ENCODE data around the gene BGLAP. TPM values are rescaled to one million over a fixed set of nuclear protein-coding genes. Genes with fewer than 3 reads are reported as not detected.

The BGLAP gene
- total RNA-seq, 3 donors from 2014 or later (not counting 1 experiment from before 2014, with no cell fraction given): 0.45 to 1.6 (median 1.1) TPM

DNA sequence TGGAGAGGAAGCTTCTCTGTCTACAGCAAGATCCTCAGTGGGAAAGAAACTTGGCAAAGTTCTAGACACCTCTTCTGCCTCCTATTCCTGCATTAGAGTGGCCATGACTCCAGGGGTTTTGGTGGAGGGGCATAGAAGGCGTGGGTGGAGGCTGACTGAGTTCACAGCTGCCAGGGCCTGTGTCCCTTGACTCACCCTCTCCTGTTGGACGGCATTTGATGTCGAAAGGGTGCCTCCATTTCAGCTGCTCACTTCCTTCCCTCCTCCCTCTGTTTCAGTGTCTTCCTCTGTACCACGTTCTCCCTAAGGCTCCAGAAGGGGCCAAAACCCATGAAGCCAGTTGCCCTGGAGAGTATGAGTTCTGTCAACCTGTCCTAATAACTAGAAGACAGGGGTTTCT is 42.8 kb downstream of the BGLAP start:
- H3K27me3 Mint-ChIP-seq (ENCODE audit: low read depth in 2 of 2): no peaks in the 10 kb centered on the region
- H3K4me3 Mint-ChIP-seq: peak overlapping the region; percentile 13
- no peaks in the 10 kb centered on the region for H3K36me3 Mint-ChIP-seq
- no peak for TF ChIP-seq CTCF (IDR thresholded peaks at IDR 0.05)
- H3K9me3 Mint-ChIP-seq: no peaks in the 10 kb centered on the region
- Histone ChIP-seq H3K27ac (ENCODE audit: low read length) (no peak overlapping the region), H3K4me3 (ENCODE audit: low read length) (no peak overlapping the region), H3K4me1 (ENCODE audit: control insufficient read depth, insufficient read depth, low read length) (peaks cover 25% of the 10 kb centered on the region), H3K9me3 (ENCODE audit: control insufficient read depth, insufficient read depth, low read length) (no peaks in the 10 kb centered on the region), H3K27me3 (ENCODE audit: control insufficient read depth, insufficient read depth, low read length) (no peaks in the 10 kb centered on the region), H3K36me3 (ENCODE audit: control insufficient read depth, insufficient read depth, low read length) (peaks cover 2% of the 10 kb centered on the region)
- no peak for DNase-seq
- no peak overlapping the region for H3K27ac Mint-ChIP-seq
- no peak for ATAC-seq
- intact Hi-C loops (cut with micrococcal nuclease): loop anchor here (5.0 kb wide), 1 partner anchor 443 kb away; the partner anchor contains the start of genes ISG20L2 and METTL25B
- peaks cover 34 to 43% of the 10 kb centered on the region in 2 donors for H3K4me1 Mint-ChIP-seq
- 85% methylated on average over 4 of the region's 4 CpGs for WGBS (ENCODE audit: insufficient coverage)

DNA sequence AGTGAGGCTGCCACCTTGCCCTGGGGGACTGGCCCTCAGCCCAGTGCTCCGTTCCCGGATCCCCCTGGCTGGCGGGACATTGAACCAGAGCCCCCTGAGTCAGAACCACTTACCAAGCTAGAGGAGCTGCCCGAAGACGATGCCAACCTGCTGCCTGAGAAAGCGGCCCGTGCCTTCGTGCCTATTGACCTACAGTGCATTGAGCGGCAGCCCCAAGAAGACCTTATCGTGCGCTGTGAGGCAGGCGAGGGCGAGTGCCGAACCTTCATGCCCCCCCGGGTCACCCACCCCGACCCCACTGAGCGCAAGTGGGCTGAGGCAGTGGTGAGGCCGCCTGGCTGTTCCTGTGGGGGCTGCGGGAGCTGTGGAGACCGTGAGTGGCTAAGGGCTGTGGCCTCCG is 43.5 kb downstream of the BGLAP start:
- Histone ChIP-seq H3K36me3 (ENCODE audit: control insufficient read depth, insufficient read depth, low read length) (peaks cover 2% of the 10 kb centered on the region), H3K4me1 (ENCODE audit: control insufficient read depth, insufficient read depth, low read length) (peaks cover 25% of the 10 kb centered on the region), H3K4me3 (ENCODE audit: low read length) (no peak overlapping the region), H3K27ac (ENCODE audit: low read length) (no peak overlapping the region), H3K27me3 (ENCODE audit: control insufficient read depth, insufficient read depth, low read length) (no peaks in the 10 kb centered on the region), H3K9me3 (ENCODE audit: control insufficient read depth, insufficient read depth, low read length) (no peaks in the 10 kb centered on the region)
- H3K4me3 Mint-ChIP-seq: no peak overlapping the region
- no peak for TF ChIP-seq CTCF (IDR thresholded peaks at IDR 0.05)
- no peak overlapping the region for H3K27ac Mint-ChIP-seq
- H3K36me3 Mint-ChIP-seq: no peaks in the 10 kb centered on the region
- H3K27me3 Mint-ChIP-seq (ENCODE audit: low read depth in 2 of 2): no peaks in the 10 kb centered on the region
- H3K4me1 Mint-ChIP-seq: peaks cover 34 to 41% of the 10 kb centered on the region in 2 donors
- intact Hi-C loops (cut with micrococcal nuclease): no loop called here
- H3K9me3 Mint-ChIP-seq: no peaks in the 10 kb centered on the region
- ATAC-seq (no peak), DNase-seq (no peak)
- 96% methylated on average over 21 of the region's 21 CpGs for WGBS (ENCODE audit: insufficient coverage)

GRCh38 chr1:156286061-156286460 is 44.1 kb downstream of the BGLAP start:
- TF ChIP-seq CTCF (IDR thresholded peaks at IDR 0.05): no peak
- no peak overlapping the region for H3K4me3 ChIP-seq (ENCODE audit: low read length)
- H3K27ac ChIP-seq (ENCODE audit: low read length): no peak overlapping the region
- Mint-ChIP-seq H3K36me3 (no peaks in the 10 kb centered on the region), H3K4me1 (peaks cover 30 to 36% of the 10 kb centered on the region in 2 donors), H3K27ac (no peak overlapping the region), H3K27me3 (ENCODE audit: low read depth in 2 of 2) (no peaks in the 10 kb centered on the region), H3K9me3 (no peaks in the 10 kb centered on the region), H3K4me3 (no peak overlapping the region)
- no peak for DNase-seq
- H3K36me3 ChIP-seq (ENCODE audit: control insufficient read depth, insufficient read depth, low read length): peaks cover 2% of the 10 kb centered on the region
- 97% methylated on average over 7 of the region's 8 CpGs for WGBS (ENCODE audit: insufficient coverage)
- ATAC-seq: no peak
- peaks cover 28% of the 10 kb centered on the region for H3K4me1 ChIP-seq (ENCODE audit: control insufficient read depth, insufficient read depth, low read length)
- intact Hi-C loops (cut with micrococcal nuclease): no loop called here
- H3K27me3 ChIP-seq (ENCODE audit: control insufficient read depth, insufficient read depth, low read length): no peaks in the 10 kb centered on the region
- H3K9me3 ChIP-seq (ENCODE audit: control insufficient read depth, insufficient read depth, low read length): no peaks in the 10 kb centered on the region

GRCh38 chr1:156289857-156290256 is 47.9 kb downstream of the BGLAP start:
- Histone ChIP-seq H3K36me3 (ENCODE audit: control insufficient read depth, insufficient read depth, low read length) (peaks cover 2% of the 10 kb centered on the region), H3K9me3 (ENCODE audit: control insufficient read depth, insufficient read depth, low read length) (no peaks in the 10 kb centered on the region), H3K4me1 (ENCODE audit: control insufficient read depth, insufficient read depth, low read length) (peaks cover 17% of the 10 kb centered on the region), H3K27ac (ENCODE audit: low read length) (no peak overlapping the region), H3K4me3 (ENCODE audit: low read length) (no peak overlapping the region), H3K27me3 (ENCODE audit: control insufficient read depth, insufficient read depth, low read length) (no peaks in the 10 kb centered on the region)
- Mint-ChIP-seq H3K36me3 (no peaks in the 10 kb centered on the region), H3K27ac (no peak overlapping the region), H3K9me3 (no peaks in the 10 kb centered on the region), H3K4me3 (no peak overlapping the region), H3K27me3 (ENCODE audit: low read depth in 2 of 2) (no peaks in the 10 kb centered on the region), H3K4me1 (peaks cover 4 to 20% of the 10 kb centered on the region in 2 donors)
- no peak for ATAC-seq
- no peak for DNase-seq
- TF ChIP-seq CTCF (IDR thresholded peaks at IDR 0.05): no peak
- intact Hi-C loops (cut with micrococcal nuclease): no loop called here
